Nephron (organoid): ENCODE measurements around the gene ZNF750.

ENCODE experiments used
- H3K27ac Mint-ChIP-seq, 3 experiments: 2 replicates each; pipeline ENCODE4 v1.8.0; 2020; ENCODE audit warnings: mixed read lengths in 3 of 3, mild to moderate bottlenecking in 2 of 3, moderate library complexity in 1 of 3
- H3K27me3 Mint-ChIP-seq: 2 replicates; pipeline ENCODE4 v1.8.0; 2021; ENCODE audit warnings: low read depth, mild to moderate bottlenecking, moderate library complexity, mixed read lengths
- H3K36me3 Mint-ChIP-seq: 2 replicates; pipeline ENCODE4 v1.8.0; 2020; ENCODE audit warnings: low read depth, mixed read lengths
- H3K4me1 Mint-ChIP-seq: 2 replicates; pipeline ENCODE4 v1.8.0; 2020; ENCODE audit warnings: mixed read lengths
- H3K4me3 Mint-ChIP-seq, 3 experiments: 2 replicates each; pipeline ENCODE4 v1.8.0; 2020; ENCODE audit warnings: mild to moderate bottlenecking in 3 of 3, mixed read lengths in 3 of 3, moderate library complexity in 2 of 3
- H3K9me3 Mint-ChIP-seq: 2 replicates; pipeline ENCODE4 v1.8.0; 2020; ENCODE audit warnings: mixed read lengths
- TF ChIP-seq, protein P1 (sequence below), 3 experiments: fragments of 200-600 bp; sonication (generic); IDR thresholded peaks; one replicate each; pipeline ENCODE4 v1.5.0; 2021; ENCODE audit warnings: antibody characterized with exemption in 3 of 3; ENCODE audit not compliant: unreplicated experiment in 3 of 3

The ZNF750 gene

GRCh38 chr17:82794781-82795482, 44.9 kb downstream of the ZNF750 start:
- peaks cover 22% of the 10 kb centered on the region for H3K36me3 Mint-ChIP-seq
- no peaks in the 10 kb centered on the region for H3K27me3 Mint-ChIP-seq
- H3K4me3 Mint-ChIP-seq: no peak overlapping the region
- TF ChIP-seq, protein P1, sequence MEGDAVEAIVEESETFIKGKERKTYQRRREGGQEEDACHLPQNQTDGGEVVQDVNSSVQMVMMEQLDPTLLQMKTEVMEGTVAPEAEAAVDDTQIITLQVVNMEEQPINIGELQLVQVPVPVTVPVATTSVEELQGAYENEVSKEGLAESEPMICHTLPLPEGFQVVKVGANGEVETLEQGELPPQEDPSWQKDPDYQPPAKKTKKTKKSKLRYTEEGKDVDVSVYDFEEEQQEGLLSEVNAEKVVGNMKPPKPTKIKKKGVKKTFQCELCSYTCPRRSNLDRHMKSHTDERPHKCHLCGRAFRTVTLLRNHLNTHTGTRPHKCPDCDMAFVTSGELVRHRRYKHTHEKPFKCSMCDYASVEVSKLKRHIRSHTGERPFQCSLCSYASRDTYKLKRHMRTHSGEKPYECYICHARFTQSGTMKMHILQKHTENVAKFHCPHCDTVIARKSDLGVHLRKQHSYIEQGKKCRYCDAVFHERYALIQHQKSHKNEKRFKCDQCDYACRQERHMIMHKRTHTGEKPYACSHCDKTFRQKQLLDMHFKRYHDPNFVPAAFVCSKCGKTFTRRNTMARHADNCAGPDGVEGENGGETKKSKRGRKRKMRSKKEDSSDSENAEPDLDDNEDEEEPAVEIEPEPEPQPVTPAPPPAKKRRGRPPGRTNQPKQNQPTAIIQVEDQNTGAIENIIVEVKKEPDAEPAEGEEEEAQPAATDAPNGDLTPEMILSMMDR (IDR thresholded peaks at IDR 0.05; ENCODE audit: unreplicated experiment in 3 of 3): no peak
- no peaks in the 10 kb centered on the region for H3K9me3 Mint-ChIP-seq
- peak overlapping the region; percentile 75 to 80 (median 76) for H3K27ac Mint-ChIP-seq
- peaks cover 31% of the 10 kb centered on the region for H3K4me1 Mint-ChIP-seq

- Mint-ChIP-seq H3K4me1 (peaks cover 31% of the 10 kb centered on the region), H3K36me3 (peaks cover 20% of the 10 kb centered on the region), H3K4me3 (no peak overlapping the region), H3K27me3 (no peaks in the 10 kb centered on the region), H3K9me3 (no peaks in the 10 kb centered on the region), H3K27ac (peak overlapping the region in 2 of 3 experiments; percentile 42 to 76)
- TF ChIP-seq, protein P1 (IDR thresholded peaks at IDR 0.05; ENCODE audit: unreplicated experiment in 3 of 3): no peak
Measured at GRCh38 chr17:82793974-82794630, 45.7 kb downstream of the ZNF750 start.

GRCh38 chr17:82791532-82791931, 48.3 kb downstream of the ZNF750 start:
- H3K27me3 Mint-ChIP-seq: no peaks in the 10 kb centered on the region
- TF ChIP-seq, protein P1 (IDR thresholded peaks at IDR 0.05; ENCODE audit: unreplicated experiment in 3 of 3): no peak
- H3K27ac Mint-ChIP-seq: peak overlapping the region; percentile 66 to 73 (median 68)
- H3K36me3 Mint-ChIP-seq: peaks cover 19% of the 10 kb centered on the region
- peaks cover 36% of the 10 kb centered on the region for H3K4me1 Mint-ChIP-seq
- no peak overlapping the region for H3K4me3 Mint-ChIP-seq
- H3K9me3 Mint-ChIP-seq: no peaks in the 10 kb centered on the region

DNA sequence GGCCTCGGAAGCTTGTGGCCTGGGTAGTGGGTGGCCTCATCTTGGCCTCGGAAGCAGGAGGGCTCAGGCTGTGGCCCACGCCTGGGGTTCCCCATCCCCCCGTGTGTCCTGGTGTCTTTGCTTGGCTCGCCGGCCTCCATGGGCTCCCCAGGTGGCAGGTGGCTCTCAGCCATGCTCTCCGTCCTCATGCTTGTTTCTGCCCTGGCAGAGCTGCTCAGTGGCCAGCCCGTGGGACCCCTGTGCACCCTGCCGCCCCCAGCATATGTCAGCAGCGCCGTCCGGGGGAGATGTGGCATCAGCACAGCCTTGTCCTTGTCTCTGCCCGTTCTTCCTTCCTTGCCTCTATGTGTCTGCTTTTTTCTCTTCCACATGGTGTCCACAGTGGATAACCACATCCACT, 49.4 kb downstream of the ZNF750 start:
- H3K27ac Mint-ChIP-seq: no peak overlapping the region
- no peaks in the 10 kb centered on the region for H3K9me3 Mint-ChIP-seq
- H3K27me3 Mint-ChIP-seq: no peaks in the 10 kb centered on the region
- peaks cover 22% of the 10 kb centered on the region for H3K36me3 Mint-ChIP-seq
- peaks cover 35% of the 10 kb centered on the region for H3K4me1 Mint-ChIP-seq
- TF ChIP-seq, protein P1 (IDR thresholded peaks at IDR 0.05; ENCODE audit: unreplicated experiment in 3 of 3): no peak
- no peak overlapping the region for H3K4me3 Mint-ChIP-seq

- TF ChIP-seq, protein P1 (IDR thresholded peaks at IDR 0.05; ENCODE audit: unreplicated experiment in 3 of 3): no peak
- H3K9me3 Mint-ChIP-seq: no peaks in the 10 kb centered on the region
- no peak overlapping the region for H3K27ac Mint-ChIP-seq
- H3K4me1 Mint-ChIP-seq: peaks cover 29% of the 10 kb centered on the region
- peaks cover 22% of the 10 kb centered on the region for H3K36me3 Mint-ChIP-seq
- H3K27me3 Mint-ChIP-seq: no peaks in the 10 kb centered on the region
- H3K4me3 Mint-ChIP-seq: no peak overlapping the region
Measured at GRCh38 chr17:82789806-82790205, 50.0 kb downstream of the ZNF750 start.
